NCI-H748 (cell line): ENCODE results near the gene ALOX5AP.
"Not testable (repeated sequence)": the region's sequence is repeated elsewhere in the genome, so short reads cannot be mapped to it uniquely, and the experiment has no call there.

Experiments
- DNase-seq: peaks from one replicate; lab custom pipeline; 2025; ENCODE audit not compliant: unreplicated experiment; lab: John Stamatoyannopoulos, UW

The ALOX5AP gene

GRCh38 chr13:30737511-30738337 lies 2.4 kb downstream of the ALOX5AP start:
- DNase-seq: no peak

GRCh38 chr13:30738526-30739236 lies 3.3 kb downstream of the ALOX5AP start:
- DNase-seq: no peak

- DNase-seq: no peak
Measured at GRCh38 chr13:30739237-30739528, 3.8 kb downstream of the ALOX5AP start.

- DNase-seq: no peak
Measured at GRCh38 chr13:30739761-30740642, 4.7 kb downstream of the ALOX5AP start.

GRCh38 chr13:30742901-30743300 lies 7.6 kb downstream of the ALOX5AP start:
- DNase-seq: no peak

- no peak for DNase-seq
Measured at GRCh38 chr13:30743319-30744055, 8.1 kb downstream of the ALOX5AP start.

GRCh38 chr13:30744056-30744680 lies 8.8 kb downstream of the ALOX5AP start:
- no peak for DNase-seq

GRCh38 chr13:30744681-30745077 lies 9.3 kb downstream of the ALOX5AP start:
- no peak for DNase-seq

GRCh38 chr13:30745906-30746686 lies 10.8 kb downstream of the ALOX5AP start:
- no peak for DNase-seq

- no peak for DNase-seq
Measured at GRCh38 chr13:30746791-30747190, 11.4 kb downstream of the ALOX5AP start.

GRCh38 chr13:30747845-30748244 lies 12.5 kb downstream of the ALOX5AP start:
- DNase-seq: not testable (repeated sequence)

- no peak for DNase-seq
Measured at GRCh38 chr13:30748717-30749116, 13.4 kb downstream of the ALOX5AP start.

GRCh38 chr13:30750036-30750435 lies 14.7 kb downstream of the ALOX5AP start:
- no peak for DNase-seq

- DNase-seq: peak; percentile 68
Measured at GRCh38 chr13:30751183-30751933, 16.0 kb downstream of the ALOX5AP start.

- peak; percentile 29 for DNase-seq
Measured at GRCh38 chr13:30752201-30752797, 17.0 kb downstream of the ALOX5AP start.

- no peak for DNase-seq
Measured at GRCh38 chr13:30753030-30753616, 17.8 kb downstream of the ALOX5AP start.

- peak; percentile 86 for DNase-seq
Measured at GRCh38 chr13:30755678-30756077, 20.3 kb downstream of the ALOX5AP start.
